HG03558 (cell line): ENCODE measurements around the gene CDC14A.
"Not testable (repeated sequence)": the region's sequence is repeated elsewhere in the genome, so short reads cannot be mapped to it uniquely, and the experiment has no call there.

ENCODE experiments used
- ATAC-seq: cut with Tn5 transposase; IDR thresholded peaks from one replicate; pipeline ENCODE4 v1.9.1; 2021; ENCODE audit warnings: moderate number of reproducible peaks; ENCODE audit not compliant: unreplicated experiment; ENCODE audit errors: extremely low read depth

CDC14A gene

DNA sequence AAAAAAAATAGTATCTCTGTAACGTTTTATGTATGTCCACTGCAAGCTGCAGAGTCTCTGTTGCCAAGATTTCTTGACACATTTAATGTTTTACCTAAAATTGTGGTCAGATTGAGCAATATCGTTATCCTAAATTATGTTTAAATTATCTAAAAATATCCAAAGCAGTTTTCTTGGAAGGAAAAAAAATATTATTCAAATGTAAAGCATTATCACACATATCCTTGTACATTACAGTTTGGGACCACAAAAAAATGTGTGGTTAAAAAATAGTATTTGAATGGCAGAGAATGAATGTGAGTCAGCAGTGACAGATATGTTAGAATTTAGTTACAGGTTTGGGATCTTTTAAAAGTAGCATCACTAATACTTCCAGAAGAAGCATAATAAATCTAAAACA, 21.2 kb upstream of the CDC14A start:
- ATAC-seq: not testable (repeated sequence)

DNA sequence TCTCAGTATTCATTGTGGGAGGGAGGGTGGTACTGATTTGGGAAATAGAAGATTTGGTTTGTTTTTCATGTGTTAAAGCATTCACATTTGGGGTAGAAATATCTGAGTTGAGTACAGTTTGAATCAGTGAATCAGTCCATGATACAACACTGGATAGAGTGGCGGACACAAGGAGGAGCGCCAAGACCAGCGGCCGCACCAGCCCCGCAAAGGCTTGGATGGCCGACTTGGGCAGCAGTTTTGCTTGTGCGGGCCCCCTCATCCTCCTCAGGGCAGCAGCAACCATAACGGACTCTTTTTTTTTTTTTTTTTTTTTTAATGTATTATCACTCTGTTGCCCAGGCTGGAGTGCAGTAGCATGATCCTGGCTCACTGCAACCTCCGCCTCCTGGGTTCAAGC, 20.0 kb upstream of the CDC14A start:
- ATAC-seq: no peak

DNA sequence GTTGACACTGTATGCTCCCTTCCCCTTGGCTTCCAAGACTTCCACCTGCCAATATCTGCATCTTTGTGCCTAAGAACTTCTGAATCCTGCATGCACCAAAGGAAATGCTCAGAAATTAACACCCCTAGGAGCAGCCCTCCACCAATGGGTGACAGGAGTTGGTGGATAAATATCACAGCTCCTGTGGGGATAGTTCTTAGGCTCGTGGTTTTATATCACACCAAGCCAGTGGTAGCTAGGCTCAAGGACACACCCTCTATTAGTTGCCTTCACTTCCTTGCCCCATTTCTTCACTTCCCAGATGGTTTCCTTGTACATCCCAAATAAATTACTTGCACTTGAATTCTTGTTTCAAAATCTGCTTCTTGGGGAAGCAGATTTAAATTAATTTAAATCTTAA, 16.9 kb upstream of the CDC14A start:
- no peak for ATAC-seq

DNA sequence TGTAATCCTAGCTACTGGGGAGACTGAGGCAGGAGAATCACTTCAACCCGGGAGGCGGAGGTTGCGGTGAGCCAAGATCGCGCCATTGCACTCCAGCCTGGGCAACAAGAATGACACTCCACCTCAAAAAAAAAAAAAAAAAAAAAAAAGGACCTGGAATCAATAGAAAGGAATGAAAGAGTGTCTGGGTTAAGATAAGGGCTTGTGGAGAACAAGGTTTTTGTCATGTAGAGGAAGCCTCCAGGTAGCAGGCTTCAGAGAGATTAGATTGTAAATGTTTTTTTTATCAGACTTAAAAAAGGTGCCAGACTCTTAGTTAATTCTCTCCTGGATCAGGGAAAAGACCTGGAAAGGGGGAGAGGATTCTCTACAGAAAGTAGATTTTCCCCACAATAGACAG, 14.4 kb upstream of the CDC14A start:
- not testable (repeated sequence) for ATAC-seq

DNA sequence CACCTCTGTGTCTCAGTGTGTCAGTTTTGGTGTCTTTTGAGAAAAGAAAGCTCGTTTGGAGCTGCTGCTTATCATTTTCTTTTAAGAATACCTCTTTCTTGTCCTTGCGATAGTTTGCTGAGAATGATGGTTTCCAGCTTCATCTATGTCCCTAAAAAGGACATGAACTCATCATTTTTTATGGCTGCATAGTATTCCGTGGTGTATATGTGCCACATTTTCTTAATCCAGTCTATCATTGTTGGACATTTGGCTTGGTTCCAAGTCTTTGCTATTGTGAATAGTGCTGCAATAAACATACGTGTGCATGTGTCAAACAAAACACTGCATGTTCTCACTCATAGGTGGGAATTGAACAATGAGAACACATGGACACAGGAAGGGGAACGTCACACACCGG, 12.6 kb upstream of the CDC14A start:
- not testable (repeated sequence) for ATAC-seq

DNA sequence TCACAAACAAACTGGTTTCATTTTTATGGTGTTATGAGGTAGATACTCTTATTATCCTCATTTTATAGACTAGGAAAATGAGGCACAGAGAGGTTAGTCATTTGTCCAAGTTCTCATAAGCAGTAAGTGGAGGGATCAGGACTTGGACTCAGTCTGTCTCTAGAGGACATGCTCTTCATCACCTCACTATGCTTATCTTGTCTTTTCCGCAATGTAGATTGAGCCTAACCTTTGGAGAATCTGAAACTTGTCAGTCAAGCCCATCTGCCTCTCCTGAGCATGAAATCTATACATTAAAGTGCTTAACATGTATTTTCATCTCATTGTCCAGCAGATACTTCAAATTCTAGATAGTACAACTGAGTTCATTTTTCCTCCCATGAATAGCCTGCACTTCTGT, 11.8 kb upstream of the CDC14A start:
- no peak for ATAC-seq

DNA sequence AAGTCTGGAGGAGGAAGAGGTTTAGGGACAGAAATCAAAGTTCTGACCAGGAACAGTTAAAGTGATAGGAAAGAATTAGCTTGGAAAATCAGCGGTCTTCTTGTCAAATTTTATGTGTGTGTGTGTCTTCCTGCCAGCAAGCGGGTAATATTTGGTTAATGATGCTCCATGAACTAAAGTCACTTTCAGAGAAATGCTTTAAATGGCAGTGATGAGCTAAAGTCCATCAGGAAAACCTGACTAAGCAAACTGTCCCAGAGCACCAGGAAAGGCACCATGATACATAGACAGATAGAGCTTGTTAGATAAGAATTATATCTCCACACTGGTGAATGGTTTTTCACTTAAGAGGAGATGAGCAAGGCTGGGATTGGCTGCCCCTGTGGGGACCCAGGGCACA, 10.0 kb upstream of the CDC14A start:
- no peak for ATAC-seq

DNA sequence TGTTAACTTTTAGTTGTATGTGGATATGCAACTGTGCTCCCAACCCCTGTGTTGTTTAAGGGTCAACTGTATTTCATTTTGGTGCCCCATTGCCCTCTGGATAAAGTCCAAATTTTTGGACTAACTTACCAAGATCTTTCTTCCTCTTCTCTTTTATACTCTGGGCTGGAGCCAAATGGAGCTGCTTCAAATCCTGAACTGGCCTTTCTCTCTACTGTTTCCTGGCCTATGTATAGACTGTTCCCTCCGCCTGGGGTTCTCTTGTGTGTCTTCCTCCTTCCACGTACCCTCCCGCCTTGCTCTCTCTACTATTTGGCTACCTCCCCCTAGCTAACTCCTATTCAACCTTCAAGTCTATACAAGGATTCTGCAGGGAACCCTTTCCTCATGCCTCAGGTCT, 8.4 kb upstream of the CDC14A start:
- ATAC-seq: no peak

DNA sequence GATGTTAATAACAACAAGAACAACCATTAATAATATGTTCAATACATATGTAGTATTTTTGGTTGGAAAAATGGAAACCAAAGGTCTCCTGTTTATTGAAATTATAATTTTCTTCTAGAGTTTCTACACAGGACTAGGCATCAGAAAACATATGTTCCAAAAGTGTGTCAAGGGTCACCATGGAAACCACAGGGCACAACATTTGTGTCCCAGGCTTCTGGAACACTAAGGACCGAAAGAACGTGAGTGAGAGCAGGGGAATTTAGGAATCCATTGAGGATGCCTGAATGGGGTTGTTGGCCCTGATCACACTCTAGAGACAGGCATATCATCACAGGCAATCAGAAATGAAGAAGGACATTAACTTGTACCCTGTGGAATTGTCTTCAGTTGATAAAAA, 7.5 kb upstream of the CDC14A start:
- ATAC-seq: no peak

DNA sequence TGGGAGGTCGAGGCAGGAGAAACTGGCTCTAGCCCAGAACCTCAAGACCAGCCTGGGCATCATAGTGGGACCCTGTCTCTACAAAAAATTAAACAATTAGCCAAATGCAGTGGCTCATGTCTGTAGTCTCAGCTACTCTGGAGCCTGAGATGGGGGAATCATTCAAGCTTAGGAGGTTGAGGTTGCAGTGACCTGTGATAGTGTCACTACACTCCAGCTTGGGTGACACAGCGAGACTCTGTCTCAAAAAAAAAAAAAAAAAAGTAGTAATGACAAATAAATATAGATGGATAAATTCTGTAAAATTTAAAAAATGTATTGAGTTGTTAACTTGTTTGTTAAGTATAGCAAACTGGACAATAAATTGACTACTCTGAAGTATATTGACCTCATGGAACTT, 5.9 kb upstream of the CDC14A start:
- no peak for ATAC-seq

DNA sequence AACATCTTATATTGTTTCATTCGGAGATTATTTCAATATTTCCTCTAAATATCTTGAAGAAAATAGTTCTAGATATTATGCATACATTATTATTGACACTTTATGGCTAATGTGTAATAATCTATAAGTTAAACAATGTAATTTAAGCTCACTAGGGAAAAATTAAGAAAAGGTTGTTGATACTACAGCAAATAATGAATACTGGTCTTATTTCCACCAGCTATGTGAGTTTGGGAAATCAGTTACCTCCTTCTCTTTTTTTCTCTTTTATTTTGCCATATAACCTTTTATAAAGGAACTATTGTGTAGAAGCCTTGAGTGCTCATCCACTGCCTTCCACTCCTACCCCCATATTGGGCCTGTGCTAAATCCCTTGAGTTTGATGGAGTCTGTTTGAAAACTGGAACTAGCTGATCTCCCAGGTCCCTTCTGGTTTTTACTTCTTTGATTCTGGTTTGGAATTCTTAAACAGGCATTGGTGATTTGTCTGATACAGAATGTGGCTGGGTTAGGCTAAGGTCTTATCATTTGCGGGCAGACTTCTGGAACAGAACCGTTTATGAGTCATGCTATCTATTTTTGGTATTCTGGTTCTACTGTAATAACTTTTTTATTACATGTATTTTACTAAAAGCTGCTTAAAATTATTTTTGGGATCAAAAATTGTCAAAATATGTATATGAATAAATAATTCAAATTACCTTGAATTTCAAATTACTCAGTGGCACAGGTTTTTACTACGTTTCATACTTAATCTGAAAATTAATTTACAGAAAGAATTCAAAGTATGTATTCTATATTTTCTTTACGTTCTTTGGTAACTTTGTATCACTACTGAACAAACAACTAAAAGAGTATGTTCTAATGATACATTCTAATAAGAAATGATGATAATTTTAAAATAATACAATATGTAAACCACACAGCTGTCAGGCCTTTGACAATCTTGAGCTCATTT, 5.0 kb upstream of the CDC14A start:
- ATAC-seq: no peak

DNA sequence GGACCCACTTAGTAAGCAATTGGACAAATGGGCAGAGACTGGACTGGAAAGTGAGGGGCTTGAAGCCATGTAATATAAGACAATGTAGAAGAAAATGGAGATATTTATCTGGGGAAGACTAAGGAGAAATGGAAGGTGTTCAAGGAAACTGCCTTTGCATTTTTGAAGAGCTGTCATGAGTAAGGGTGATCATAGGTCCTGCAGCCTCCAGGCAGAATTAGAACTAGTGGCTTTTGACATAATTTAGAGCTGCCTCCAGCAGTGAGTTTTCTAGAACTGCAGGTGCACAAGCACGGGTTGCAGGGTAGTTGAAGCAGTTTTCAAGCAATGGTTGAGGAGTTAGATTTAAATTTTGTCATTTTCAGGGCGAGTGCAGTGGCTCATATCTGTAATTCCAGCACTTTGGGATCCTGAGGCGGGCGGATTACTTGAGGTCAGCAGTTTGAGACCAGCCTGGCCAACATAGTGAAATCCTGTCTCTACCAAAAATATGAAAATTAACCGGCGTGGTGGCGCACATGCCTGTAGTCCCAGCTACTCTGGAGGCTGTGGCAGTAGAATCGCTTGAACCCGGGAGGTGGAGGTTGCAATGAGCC, 3.7 kb upstream of the CDC14A start:
- no peak for ATAC-seq

DNA sequence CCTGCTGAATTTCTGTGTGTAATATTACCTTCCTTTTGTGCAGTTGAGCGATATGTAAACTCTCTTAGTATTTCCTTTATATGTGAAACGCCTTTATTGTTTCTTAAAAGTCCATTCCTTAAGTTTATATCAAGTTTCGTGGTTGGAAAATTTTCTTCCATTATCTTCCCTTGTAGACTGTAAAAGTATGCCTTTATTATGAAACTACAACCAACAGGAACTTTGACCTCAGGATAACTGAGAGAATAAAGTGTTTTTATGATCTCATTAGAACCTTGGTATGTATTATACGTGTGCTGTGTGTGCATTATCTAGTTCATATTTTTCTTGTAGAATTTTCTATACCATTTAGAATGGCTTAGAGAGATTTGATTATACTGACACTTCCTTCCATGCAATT, 3.1 kb upstream of the CDC14A start:
- ATAC-seq: no peak

DNA sequence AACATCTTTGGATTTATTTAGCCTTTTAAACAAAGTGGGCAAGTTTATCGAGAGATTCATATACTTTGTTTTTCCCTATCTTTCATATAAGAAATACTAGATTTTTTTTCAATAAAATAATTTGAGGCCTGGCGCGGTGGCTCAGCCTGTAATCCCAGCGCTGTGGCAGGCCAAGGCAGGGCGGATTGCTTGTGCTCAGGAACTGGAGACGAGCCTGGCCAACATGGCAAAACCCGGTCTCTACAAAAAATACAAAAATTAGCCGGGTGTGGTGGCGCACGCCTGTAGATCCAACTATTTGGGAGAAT, 1.6 kb upstream of the CDC14A start:
- no peak for ATAC-seq

DNA sequence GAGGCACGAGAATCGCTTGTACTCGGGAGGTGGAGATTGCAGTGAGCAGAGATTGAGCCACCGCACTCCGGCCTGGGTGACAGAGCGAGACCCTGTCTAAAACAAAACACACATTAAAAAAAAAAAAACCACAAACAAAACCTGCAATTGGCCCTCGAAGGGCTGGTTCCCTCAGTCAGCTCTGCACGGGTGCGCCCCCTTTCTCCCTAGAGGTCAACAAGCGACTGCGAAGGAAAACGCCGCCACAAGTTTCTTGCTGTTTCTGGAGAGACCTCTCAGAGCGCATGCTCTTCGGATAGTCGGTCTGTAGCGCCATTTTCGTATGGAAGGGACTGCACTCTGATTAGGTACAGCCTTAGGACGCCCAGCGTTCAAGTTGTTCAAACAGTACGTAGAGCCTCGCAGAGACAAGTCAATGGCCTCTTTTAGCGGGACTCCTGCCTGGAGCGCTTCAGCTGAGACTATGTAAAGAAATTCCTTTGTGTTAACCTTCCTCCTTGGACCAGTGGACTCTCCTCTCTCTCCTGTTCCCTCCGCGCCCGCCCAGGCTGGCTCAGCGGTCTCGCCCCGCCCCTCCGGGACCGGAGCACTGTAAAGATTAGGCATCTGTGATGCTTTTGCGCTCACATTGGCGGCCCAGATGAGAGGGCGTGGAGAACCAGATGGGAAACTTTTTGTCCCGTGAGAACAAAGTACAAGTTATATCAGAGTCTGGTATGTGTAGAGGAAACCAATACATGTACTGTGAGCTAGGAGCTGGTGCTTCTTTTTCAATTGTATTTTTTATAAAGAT, 1.0 kb upstream of the CDC14A start:
- ATAC-seq: peak; percentile 44

DNA sequence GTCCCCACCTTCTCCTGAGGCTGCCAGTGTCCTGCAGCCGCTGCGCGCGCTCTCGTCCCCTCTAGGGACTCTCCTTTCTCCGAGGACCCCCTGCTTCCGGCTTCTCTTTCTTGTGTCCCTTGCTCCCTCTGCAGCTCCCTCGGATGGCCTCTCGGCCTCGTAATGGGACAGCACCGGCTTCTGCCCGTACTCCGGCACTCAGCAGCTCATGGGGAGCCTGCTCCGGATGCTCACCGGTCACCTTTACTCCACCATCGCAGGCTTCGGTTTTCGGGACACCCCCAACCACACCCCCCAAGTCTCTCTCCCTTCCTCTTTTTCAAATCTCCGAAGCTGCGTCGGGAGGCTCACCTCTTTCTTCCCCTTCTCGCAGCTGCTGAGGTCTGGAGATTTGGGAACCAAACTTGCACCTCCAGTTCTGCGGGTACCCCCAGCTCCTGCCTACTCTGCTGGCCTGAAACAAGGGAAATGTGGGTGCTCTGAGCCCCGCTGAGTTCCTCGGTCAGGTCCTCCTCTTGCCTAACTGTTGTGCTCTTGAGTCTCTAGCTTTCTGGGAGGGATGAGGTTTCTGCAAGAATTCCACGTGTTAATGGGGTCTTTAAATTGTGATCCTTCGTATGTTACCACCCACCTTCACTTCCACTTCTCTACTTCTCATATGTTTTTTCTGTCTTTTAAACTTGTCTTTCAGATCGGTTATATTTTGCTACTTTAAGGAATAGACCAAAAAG, 930 bp downstream of the CDC14A start:
- ATAC-seq: no peak

DNA sequence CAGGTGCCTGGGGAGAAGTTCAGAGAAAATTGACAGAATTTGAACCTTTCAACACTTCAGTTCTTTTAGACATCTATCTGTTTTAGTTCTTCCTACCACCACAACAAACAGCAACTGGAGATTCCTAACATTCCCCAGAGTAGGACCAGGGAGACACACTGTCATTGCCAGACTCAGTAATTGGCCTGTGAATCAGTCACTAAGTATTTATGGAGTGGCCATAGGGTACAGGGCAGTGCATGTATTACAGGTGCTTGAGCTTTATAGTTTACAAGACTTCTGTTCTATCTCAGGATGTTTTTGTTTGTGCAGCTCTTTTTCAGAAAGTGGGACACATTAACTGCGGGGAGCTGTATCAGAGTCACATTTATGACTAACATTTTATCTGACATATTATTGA, 1.7 kb downstream of the CDC14A start:
- no peak for ATAC-seq

DNA sequence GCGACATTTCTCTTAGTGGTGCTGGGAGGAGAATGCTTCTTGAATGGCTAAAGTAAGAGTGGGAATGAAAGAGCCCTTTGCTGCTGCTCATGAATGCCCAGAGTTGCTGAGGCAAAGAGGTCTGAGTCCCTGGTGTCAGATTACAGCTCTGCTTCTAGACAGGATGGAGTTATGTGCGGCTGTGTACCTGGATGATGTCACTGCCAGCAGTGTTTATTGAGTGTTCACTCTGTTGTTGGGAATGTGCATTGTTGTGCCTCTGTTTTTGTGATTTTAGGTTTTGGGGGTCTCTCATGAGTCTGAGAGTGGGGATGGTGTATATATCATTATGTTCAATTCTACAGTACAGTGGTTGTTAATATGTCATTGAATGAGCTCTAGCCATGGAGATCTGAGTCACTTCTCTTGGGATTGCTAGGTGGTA, 2.7 kb downstream of the CDC14A start:
- no peak for ATAC-seq

DNA sequence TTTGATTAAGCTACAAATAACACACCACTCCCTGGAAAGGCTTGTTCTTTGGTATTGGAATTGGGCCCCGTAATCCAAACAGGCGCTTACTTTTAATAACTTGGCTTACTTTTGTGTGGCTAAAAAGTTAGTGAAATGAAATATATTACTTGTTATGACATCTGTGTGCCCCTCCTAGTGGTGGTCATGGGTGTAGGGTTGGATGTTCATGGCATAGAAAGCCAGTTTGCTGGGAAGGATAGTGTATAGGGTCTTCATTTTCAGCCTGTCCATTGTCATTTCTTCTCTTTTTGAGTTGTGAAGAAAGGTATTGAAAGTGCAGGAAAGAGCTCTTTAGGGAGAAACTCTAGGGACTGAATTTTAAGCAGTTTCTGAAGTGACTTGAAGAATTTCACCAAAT, 5.9 kb downstream of the CDC14A start:
- ATAC-seq: no peak

DNA sequence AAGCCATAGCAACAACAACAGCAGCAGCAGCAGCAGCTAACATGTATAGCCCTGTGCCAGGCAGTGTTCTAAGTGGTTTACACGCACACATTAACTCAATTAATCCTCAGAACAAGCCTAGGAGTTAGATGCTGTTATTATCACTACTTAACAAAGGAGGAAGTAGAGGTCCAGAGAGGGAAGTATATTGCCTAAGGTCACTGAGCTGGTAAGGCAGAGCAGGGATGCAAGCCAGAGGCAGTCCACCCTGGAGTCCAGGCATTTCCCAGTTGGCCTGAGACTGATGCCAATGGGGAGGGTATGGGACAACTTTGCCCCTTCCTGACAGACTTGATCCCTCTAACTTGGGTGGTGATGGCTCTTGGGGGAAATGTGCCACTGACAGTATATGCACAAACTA, 6.8 kb downstream of the CDC14A start:
- ATAC-seq: no peak
